Thyroid gland (tissue), 4 donors: Measurements from ENCODE around the gene UTS2B.

Experiments used
- CTCF ChIP-seq, 6 experiments: fragments of 200-600 bp in 3 of 6; fragments of 450-650 bp in 3 of 6; sonication (generic) in 3 of 6; IDR thresholded peaks; one replicate each; pipeline ENCODE4 v1.5.1; 2016 to 2019; ENCODE audit warnings: antibody characterized with exemption in 6 of 6, mild to moderate bottlenecking in 2 of 6, inconsistent platforms in 1 of 6, moderate library complexity in 1 of 6
- POLR2A ChIP-seq, 2 donors: fragments of 450-650 bp; IDR thresholded peaks; one replicate each; pipeline ENCODE4 v1.6.1; 2017; ENCODE audit warnings: antibody characterized with exemption in 2 of 2, mild to moderate bottlenecking in 2 of 2, moderate library complexity in 1 of 2

DNA sequence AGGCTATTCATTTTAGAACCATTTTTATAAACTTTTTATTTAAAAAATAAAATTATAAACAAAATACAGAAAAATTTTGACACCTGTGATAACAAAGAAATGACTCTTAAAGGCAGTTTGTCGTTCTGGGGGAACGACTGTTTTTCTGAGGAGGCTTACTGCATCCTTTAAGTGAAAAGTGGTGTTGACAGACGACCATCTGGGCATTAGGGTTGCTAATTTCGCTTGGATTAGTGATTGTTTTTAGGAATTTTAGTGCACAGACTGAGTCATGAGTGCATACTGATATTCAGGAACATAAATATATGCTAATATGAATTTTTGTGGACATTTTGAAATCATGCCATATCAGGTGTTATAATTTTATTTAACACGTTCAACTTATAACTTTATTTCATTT, 102.8 kb downstream of the UTS2B start:
- TF ChIP-seq CTCF (IDR thresholded peaks at IDR 0.05) (no peak), POLR2A (IDR thresholded peaks at IDR 0.05) (no peak)
